Glutamatergic neuron (in vitro differentiated cells): ENCODE results near the gene TTBK1. TPM values are rescaled to one million over a fixed set of nuclear protein-coding genes. Genes with fewer than 3 reads are reported as not detected.

ENCODE experiments used
- DNase-seq: peaks from one replicate; pipeline ENCODE4 v3.0.0; 2022
- H3K27ac Mint-ChIP-seq: one replicate; pipeline ENCODE4 v1.8.0; 2020; ENCODE audit warnings: mild to moderate bottlenecking, mixed read lengths, inconsistent platforms; ENCODE audit not compliant: unreplicated experiment
- H3K27me3 Mint-ChIP-seq: one replicate; pipeline ENCODE4 v1.8.0; 2020; ENCODE audit warnings: mild to moderate bottlenecking, moderate library complexity, mixed read lengths, inconsistent platforms; ENCODE audit not compliant: unreplicated experiment
- H3K36me3 Mint-ChIP-seq: one replicate; pipeline ENCODE4 v1.8.0; 2020; ENCODE audit warnings: mild to moderate bottlenecking, mixed read lengths, inconsistent platforms; ENCODE audit not compliant: unreplicated experiment
- H3K4me1 Mint-ChIP-seq: one replicate; pipeline ENCODE4 v1.8.0; 2020; ENCODE audit warnings: mild to moderate bottlenecking, low read depth, mixed read lengths, inconsistent platforms; ENCODE audit not compliant: unreplicated experiment
- H3K4me3 Mint-ChIP-seq: one replicate; pipeline ENCODE4 v1.8.0; 2020; ENCODE audit warnings: mild to moderate bottlenecking, mixed read lengths, inconsistent platforms; ENCODE audit not compliant: unreplicated experiment
- H3K9me3 Mint-ChIP-seq: one replicate; pipeline ENCODE4 v1.8.0; 2020; ENCODE audit warnings: mild to moderate bottlenecking, moderate library complexity, mixed read lengths, inconsistent platforms; ENCODE audit not compliant: unreplicated experiment
- CTCF ChIP-seq: fragments of 200-600 bp; sonication (generic); IDR thresholded peaks from one replicate; pipeline ENCODE4 v1.5.0; 2021; ENCODE audit not compliant: partially characterized antibody, unreplicated experiment
- total RNA-seq: library from RNA; stranded (reverse); fragmentation: NEBNext Ultra II Directional; extraction: Animal tissue kit (Norgen Biotek cat#: 25700); gene quantifications from one replicate; pipeline ENCODE4 v1.2.1, GENCODE V29; 2021; ENCODE audit not compliant: unreplicated experiment

Gene TTBK1
- total RNA-seq, 1 donor from 2014 or later, result 47.3 TPM

DNA sequence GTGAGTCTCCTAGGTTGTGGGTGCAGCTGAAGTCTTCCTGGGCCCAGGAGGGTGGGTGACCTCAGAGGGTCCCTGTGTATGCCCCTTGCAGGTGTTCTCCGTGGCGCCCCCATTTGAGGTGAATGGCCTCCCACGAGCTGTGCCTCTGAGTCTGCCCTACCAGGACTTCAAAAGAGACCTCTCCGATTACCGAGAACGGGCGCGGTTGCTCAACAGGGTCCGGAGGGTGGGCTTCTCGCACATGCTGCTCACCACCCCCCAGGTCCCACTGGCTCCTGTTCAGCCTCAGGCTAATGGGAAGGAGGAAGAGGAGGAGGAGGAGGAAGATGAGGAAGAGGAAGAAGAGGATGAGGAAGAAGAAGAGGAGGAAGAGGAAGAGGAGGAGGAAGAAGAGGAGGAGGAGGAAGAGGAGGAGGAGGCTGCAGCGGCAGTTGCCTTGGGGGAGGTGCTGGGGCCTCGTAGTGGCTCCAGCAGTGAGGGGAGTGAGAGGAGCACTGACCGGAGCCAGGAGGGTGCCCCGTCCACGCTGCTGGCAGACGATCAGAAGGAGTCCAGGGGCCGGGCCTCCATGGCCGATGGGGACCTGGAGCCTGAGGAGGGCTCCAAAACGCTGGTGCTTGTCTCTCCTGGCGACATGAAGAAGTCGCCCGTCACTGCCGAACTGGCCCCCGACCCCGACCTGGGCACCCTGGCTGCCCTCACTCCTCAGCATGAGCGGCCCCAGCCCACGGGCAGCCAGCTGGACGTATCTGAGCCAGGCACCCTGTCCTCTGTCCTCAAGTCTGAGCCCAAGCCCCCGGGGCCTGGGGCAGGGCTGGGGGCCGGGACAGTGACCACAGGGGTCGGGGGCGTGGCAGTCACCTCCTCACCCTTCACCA lies 39.6 kb downstream of the TTBK1 start:
- H3K4me1 Mint-ChIP-seq, result peaks cover 3% of the 10 kb centered on the region
- peaks cover 2% of the 10 kb centered on the region for H3K9me3 Mint-ChIP-seq
- DNase-seq, result no peak
- TF ChIP-seq CTCF, result no peak
- H3K27ac Mint-ChIP-seq, result no peak overlapping the region
- peaks cover 23% of the 10 kb centered on the region for H3K27me3 Mint-ChIP-seq
- peaks cover 9% of the 10 kb centered on the region for H3K36me3 Mint-ChIP-seq
- H3K4me3 Mint-ChIP-seq, result no peak overlapping the region

DNA sequence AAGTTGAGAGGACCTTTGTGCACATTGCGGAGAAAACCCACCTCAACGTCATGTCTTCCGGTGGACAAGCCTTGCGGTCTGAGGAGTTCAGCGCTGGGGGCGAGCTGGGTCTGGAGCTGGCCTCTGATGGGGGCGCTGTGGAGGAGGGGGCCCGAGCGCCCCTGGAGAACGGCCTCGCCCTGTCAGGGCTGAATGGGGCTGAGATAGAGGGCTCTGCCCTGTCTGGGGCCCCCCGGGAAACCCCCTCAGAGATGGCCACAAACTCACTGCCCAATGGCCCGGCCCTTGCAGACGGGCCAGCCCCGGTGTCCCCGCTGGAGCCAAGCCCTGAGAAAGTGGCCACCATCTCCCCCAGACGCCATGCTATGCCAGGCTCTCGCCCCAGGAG lies 40.2 kb downstream of the TTBK1 start:
- DNase-seq, result no peak
- H3K4me1 Mint-ChIP-seq, result peaks cover under 1% of the 10 kb centered on the region
- H3K27me3 Mint-ChIP-seq, result peaks cover 22% of the 10 kb centered on the region
- H3K9me3 Mint-ChIP-seq, result peaks cover 2% of the 10 kb centered on the region
- H3K4me3 Mint-ChIP-seq, result no peak overlapping the region
- no peak overlapping the region for H3K27ac Mint-ChIP-seq
- no peak for TF ChIP-seq CTCF
- H3K36me3 Mint-ChIP-seq, result peaks cover 9% of the 10 kb centered on the region

DNA sequence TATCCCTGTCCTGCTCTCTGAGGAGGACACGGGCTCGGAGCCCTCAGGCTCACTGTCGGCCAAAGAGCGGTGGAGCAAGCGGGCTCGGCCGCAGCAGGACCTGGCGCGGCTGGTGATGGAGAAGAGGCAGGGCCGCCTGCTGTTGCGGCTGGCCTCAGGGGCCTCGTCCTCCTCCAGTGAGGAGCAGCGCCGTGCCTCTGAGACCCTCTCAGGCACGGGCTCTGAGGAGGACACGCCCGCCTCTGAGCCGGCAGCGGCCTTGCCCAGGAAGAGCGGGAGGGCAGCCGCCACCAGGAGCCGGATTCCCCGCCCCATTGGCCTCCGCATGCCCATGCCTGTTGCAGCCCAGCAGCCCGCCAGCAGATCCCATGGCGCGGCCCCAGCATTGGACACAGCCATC lies 40.6 kb downstream of the TTBK1 start:
- DNase-seq, result no peak
- H3K4me3 Mint-ChIP-seq, result no peak overlapping the region
- no peak overlapping the region for H3K27ac Mint-ChIP-seq
- H3K27me3 Mint-ChIP-seq, result peaks cover 21% of the 10 kb centered on the region
- TF ChIP-seq CTCF, result no peak
- H3K4me1 Mint-ChIP-seq, result no peaks in the 10 kb centered on the region
- peaks cover 9% of the 10 kb centered on the region for H3K36me3 Mint-ChIP-seq
- H3K9me3 Mint-ChIP-seq, result peaks cover 3% of the 10 kb centered on the region

- TF ChIP-seq CTCF, result no peak
- H3K27me3 Mint-ChIP-seq, result peaks cover 21% of the 10 kb centered on the region
- peaks cover 9% of the 10 kb centered on the region for H3K36me3 Mint-ChIP-seq
- H3K27ac Mint-ChIP-seq, result no peak overlapping the region
- DNase-seq, result no peak
- peaks cover 4% of the 10 kb centered on the region for H3K9me3 Mint-ChIP-seq
- H3K4me1 Mint-ChIP-seq, result no peaks in the 10 kb centered on the region
- peak overlapping the region; percentile 49 for H3K4me3 Mint-ChIP-seq
Observed at GRCh38 chr6:43284991-43285781, 41.9 kb downstream of the TTBK1 start.

GRCh38 chr6:43285832-43286231 lies 42.6 kb downstream of the TTBK1 start:
- Mint-ChIP-seq H3K36me3 (peaks cover 4% of the 10 kb centered on the region), H3K9me3 (peaks cover 4% of the 10 kb centered on the region), H3K4me3 (no peak overlapping the region), H3K27ac (no peak overlapping the region), H3K27me3 (peaks cover 16% of the 10 kb centered on the region), H3K4me1 (no peaks in the 10 kb centered on the region)
- DNase-seq, result no peak
- no peak for TF ChIP-seq CTCF
